H1 (cell line): ENCODE measurements around the gene TAS2R31. TPM values are rescaled to one million over a fixed set of nuclear protein-coding genes. Genes with fewer than 3 reads are reported as not detected.

ENCODE experiments used
- CTCF ChIA-PET: fragments of 300-600 bp; sonication (Branson Sonifier 250); formaldehyde crosslinking; loops from one replicate; lab custom pipeline; 2021; ENCODE audit not compliant: partially characterized antibody; lab: Charles Lee
- POLR2A ChIA-PET: fragments of 300-600 bp; sonication (Branson Sonifier 250); formaldehyde crosslinking; loops from one replicate; lab custom pipeline; 2021; ENCODE audit warnings: inconsistent platforms; ENCODE audit not compliant: partially characterized antibody; lab: Charles Lee
- DNase-seq, 2 experiments: peaks; one replicate each; pipeline versions ENCODE4 v3.0.0 to v3.0.0-alpha.2; 2010 to 2022; ENCODE audit warnings: low spot score in 2 of 2, low read depth in 1 of 2, mixed read lengths in 1 of 2
- FAIRE-seq: peaks from 2 replicates; lab custom pipeline; 2011; peaks lifted over from hg19 to GRCh38; lab: Jason Lieb, UNC
- H2AFZ ChIP-seq: 2 replicates; pipeline ENCODE4 v1.8.1; 2012; ENCODE audit warnings: low read length, inconsistent platforms
- H2AK5ac ChIP-seq: 2 replicates; pipeline ENCODE4 v1.6.1; 2013; ENCODE audit warnings: low read depth, low read length
- H2BK120ac ChIP-seq: replicated peaks from 2 replicates; pipeline ENCODE3; 2013; ENCODE audit warnings: low read depth, low read length, inconsistent platforms
- H2BK12ac ChIP-seq: 2 replicates; pipeline ENCODE4 v1.6.1; 2013; ENCODE audit warnings: low read depth, low read length
- H2BK15ac ChIP-seq: 2 replicates; pipeline ENCODE4 v1.6.1; 2013; ENCODE audit warnings: low read length
- H2BK20ac ChIP-seq: 2 replicates; pipeline ENCODE4 v1.6.1; 2013; ENCODE audit warnings: low read length
- H2BK5ac ChIP-seq: 2 replicates; pipeline ENCODE4 v1.6.1; 2013; ENCODE audit warnings: low read depth, low read length
- H3K14ac ChIP-seq: 2 replicates; pipeline ENCODE4 v1.6.1; 2013; ENCODE audit warnings: inconsistent platforms; ENCODE audit not compliant: insufficient read length
- H3K18ac ChIP-seq: 2 replicates; pipeline ENCODE4 v1.6.1; 2013; ENCODE audit warnings: low read length; ENCODE audit errors: extremely low read depth
- H3K23ac ChIP-seq: 2 replicates; pipeline ENCODE4 v1.6.1; 2013; ENCODE audit warnings: inconsistent platforms; ENCODE audit not compliant: insufficient read length
- H3K23me2 ChIP-seq: 2 replicates; pipeline ENCODE4 v1.6.1; 2013; ENCODE audit warnings: low read depth, low read length
- H3K27ac ChIP-seq: 2 replicates; pipeline ENCODE4 v1.6.1; 2011; ENCODE audit warnings: low read depth, low read length, inconsistent platforms
- H3K27me3 ChIP-seq, 4 experiments: replicated peaks in 1 of 4; 1 replicate in 1 of 4; 2 replicates in 3 of 4; pipeline versions ENCODE4 v1.6.1 to v1.8.1; 2011 to 2013; ENCODE audit warnings: low read length in 3 of 4, mild to moderate bottlenecking in 3 of 4, inconsistent platforms in 2 of 4, mixed read lengths in 2 of 4, moderate library complexity in 1 of 4; ENCODE audit not compliant: control insufficient read depth in 3 of 4, insufficient read depth in 3 of 4; ENCODE audit errors: extremely low read depth in 1 of 4
- H3K36me3 ChIP-seq, 4 experiments: 2 replicates each; pipeline versions ENCODE4 v1.6.1 to v1.8.1; 2011 to 2013; ENCODE audit warnings: mild to moderate bottlenecking in 4 of 4, low read length in 3 of 4, moderate library complexity in 2 of 4, control low read depth in 1 of 4, inconsistent platforms in 1 of 4; ENCODE audit not compliant: insufficient read depth in 4 of 4, control insufficient read depth in 2 of 4
- H3K4ac ChIP-seq: replicated peaks from 2 replicates; pipeline ENCODE3; 2013; ENCODE audit warnings: low read length, low read depth, mixed read lengths, inconsistent platforms; ENCODE audit not compliant: insufficient read length
- H3K4me1 ChIP-seq, 4 experiments: replicated peaks in 1 of 4; 1 replicate in 1 of 4; 2 replicates in 3 of 4; pipeline versions ENCODE4 v1.6.1 to v1.8.1; 2011 to 2013; ENCODE audit warnings: low read length in 3 of 4, inconsistent platforms in 2 of 4, mixed read lengths in 1 of 4; ENCODE audit not compliant: insufficient read depth in 4 of 4, control insufficient read depth in 3 of 4
- H3K4me2 ChIP-seq, 2 experiments: 2 replicates each; pipeline versions ENCODE4 v1.6.1 to v1.8.1; 2011 to 2013; ENCODE audit warnings: low read depth in 2 of 2, low read length in 2 of 2, control low read depth in 1 of 2, inconsistent platforms in 1 of 2, mild to moderate bottlenecking in 1 of 2; ENCODE audit not compliant: insufficient read depth in 1 of 2
- H3K4me3 ChIP-seq, 4 experiments: fragments of 200-600, 300-600 bp in 1 of 4; sonication (generic), shearing (Covaris generic), sonication (Bioruptor Twin) in 1 of 4; 2 replicates each; pipeline versions ENCODE4 v1.5.1 to v1.8.1; 2011 to 2016; ENCODE audit warnings: low read length in 4 of 4, low read depth in 3 of 4, control low read depth in 2 of 4, inconsistent platforms in 2 of 4, mild to moderate bottlenecking in 2 of 4, mixed read lengths in 1 of 4, moderate library complexity in 1 of 4; ENCODE audit not compliant: insufficient read depth in 2 of 4; ENCODE audit errors: extremely low read depth in 1 of 4
- H3K56ac ChIP-seq: replicated peaks from 2 replicates; pipeline ENCODE3; 2013; ENCODE audit warnings: low read depth, mild to moderate bottlenecking, mixed read lengths, low read length, inconsistent platforms; ENCODE audit not compliant: insufficient read length
- H3K79me1 ChIP-seq: 2 replicates; pipeline ENCODE4 v1.6.1; 2013; ENCODE audit warnings: low read depth, low read length, control low read depth
- H3K79me2 ChIP-seq, 2 experiments: 2 replicates each; pipeline versions ENCODE4 v1.6.1 to v1.8.1; 2012 to 2013; ENCODE audit warnings: low read length in 2 of 2, mild to moderate bottlenecking in 2 of 2, inconsistent platforms in 1 of 2; ENCODE audit not compliant: insufficient read depth in 2 of 2, control insufficient read depth in 1 of 2
- H3K9ac ChIP-seq, 4 experiments: replicated peaks in 1 of 4; 1 replicate in 1 of 4; 2 replicates in 3 of 4; pipeline versions ENCODE4 v1.6.1 to v1.8.1; 2011 to 2013; ENCODE audit warnings: low read depth in 3 of 4, low read length in 3 of 4, control low read depth in 2 of 4, mild to moderate bottlenecking in 2 of 4, moderate library complexity in 2 of 4, inconsistent platforms in 1 of 4; ENCODE audit errors: extremely low read depth in 1 of 4
- H3K9me3 ChIP-seq, 2 experiments: 2 replicates each; pipeline versions ENCODE4 v1.6.1 to v1.8.1; 2012 to 2013; ENCODE audit warnings: mild to moderate bottlenecking in 2 of 2, moderate library complexity in 2 of 2, control low read depth in 1 of 2, inconsistent platforms in 1 of 2, low read depth in 1 of 2, low read length in 1 of 2, mixed read lengths in 1 of 2; ENCODE audit not compliant: insufficient read depth in 2 of 2
- H4K20me1 ChIP-seq, 2 experiments: replicated peaks in 1 of 2; 2 replicates each; pipeline versions ENCODE3 to v1.8.1; 2011 to 2013; ENCODE audit warnings: inconsistent platforms in 2 of 2, low read length in 2 of 2, mild to moderate bottlenecking in 1 of 2; ENCODE audit not compliant: insufficient read depth in 2 of 2, control insufficient read depth in 1 of 2
- H4K5ac ChIP-seq: 2 replicates; pipeline ENCODE4 v1.6.1; 2013; ENCODE audit warnings: low read length, low read depth, mixed read lengths, inconsistent platforms; ENCODE audit not compliant: insufficient read length
- H4K8ac ChIP-seq: 2 replicates; pipeline ENCODE4 v1.8.0; 2013; ENCODE audit warnings: mild to moderate bottlenecking, moderate library complexity, low read length, inconsistent platforms; ENCODE audit not compliant: insufficient read depth; ENCODE audit errors: extremely low read depth
- H4K91ac ChIP-seq: replicated peaks from 2 replicates; pipeline ENCODE3; 2013; ENCODE audit warnings: low read length, mixed read lengths, inconsistent platforms; ENCODE audit not compliant: insufficient read length
- ATF3 ChIP-seq: IDR thresholded peaks from 2 replicates; pipeline ENCODE4 v1.6.1; 2011; ENCODE audit warnings: low read depth, mild to moderate bottlenecking, low read length; ENCODE audit not compliant: insufficient read depth
- BACH1 ChIP-seq: IDR thresholded peaks from 2 replicates; pipeline ENCODE4 v1.6.1; 2012; ENCODE audit warnings: low read length, improper control_type of control experiment
- BCL11A ChIP-seq, 2 experiments: IDR thresholded peaks; one replicate each; pipeline ENCODE4 v1.6.1; 2011; ENCODE audit warnings: low read depth in 2 of 2, low read length in 2 of 2, mild to moderate bottlenecking in 2 of 2
- CHD1 ChIP-seq: IDR thresholded peaks from 2 replicates; pipeline ENCODE4 v1.6.1; 2012; ENCODE audit warnings: low read depth, low read length, improper control_type of control experiment
- CHD2 ChIP-seq: IDR thresholded peaks from 2 replicates; pipeline ENCODE4 v1.6.1; 2012; ENCODE audit warnings: low read length, improper control_type of control experiment
- JUN ChIP-seq: IDR thresholded peaks from 2 replicates; pipeline ENCODE4 v1.6.1; 2011; ENCODE audit warnings: low read depth, mild to moderate bottlenecking, improper control_type of control experiment, low read length
- JUND ChIP-seq: IDR thresholded peaks from 2 replicates; pipeline ENCODE4 v1.6.1; 2011; ENCODE audit warnings: mild to moderate bottlenecking, improper control_type of control experiment, low read length
- KDM4A ChIP-seq: IDR thresholded peaks from one replicate; pipeline ENCODE4 v1.7.1; 2012; ENCODE audit warnings: low read depth, mild to moderate bottlenecking, moderate library complexity, low read length, inconsistent platforms; ENCODE audit not compliant: severe bottlenecking
- POLR2A ChIP-seq, 2 experiments: IDR thresholded peaks; 1 replicate in 1 of 2; 2 replicates in 1 of 2; pipeline ENCODE4 v1.6.1; 2011; ENCODE audit warnings: low read depth in 2 of 2, low read length in 2 of 2, mild to moderate bottlenecking in 2 of 2; ENCODE audit errors: control extremely low read depth in 1 of 2
- RAD21 ChIP-seq, 2 experiments: IDR thresholded peaks in 1 of 2; conservative IDR thresholded peaks in 1 of 2; 2 replicates each; pipeline ENCODE4 v1.6.1; 2011; ENCODE audit warnings: low read depth in 2 of 2, low read length in 2 of 2, improper control_type of control experiment in 1 of 2, inconsistent platforms in 1 of 2, mild to moderate bottlenecking in 1 of 2, moderate library complexity in 1 of 2
- SP2 ChIP-seq: IDR thresholded peaks from 2 replicates; pipeline ENCODE4 v1.6.1; 2012; ENCODE audit warnings: mild to moderate bottlenecking, low read length, inconsistent platforms
- TAF1 ChIP-seq: IDR thresholded peaks from 2 replicates; pipeline ENCODE4 v1.6.1; 2011; ENCODE audit warnings: mild to moderate bottlenecking, low read depth, low read length
- TEAD4 ChIP-seq: IDR thresholded peaks from 2 replicates; pipeline ENCODE4 v1.6.1; 2012; ENCODE audit warnings: low read depth, low read length, inconsistent platforms, mixed read lengths
- WGBS, 2 experiments: shearing (Covaris generic) in 1 of 2; methylation state at CpG; one replicate each; pipeline versions ENCODE4 v1.1.6 to v1.1.7; 2013 to 2015; ENCODE audit warnings: low lambda C conversion rate in 2 of 2, mixed read lengths in 2 of 2, inconsistent platforms in 1 of 2, low coverage in 1 of 2, missing lambda C conversion rate in 1 of 2; ENCODE audit not compliant: insufficient replicate concordance in 2 of 2, insufficient coverage in 1 of 2, insufficient read length in 1 of 2; ENCODE audit errors: extremely low coverage in 1 of 2, missing lambda C conversion rate in 1 of 2; 5-methylcytosine and 5-hydroxymethylcytosine counted together
- polyA plus RNA-seq, 7 experiments: library from polyadenylated mRNA; depleted of rRNA in 3 of 7; stranded (reverse) in 5 of 7; unstranded in 2 of 7; fragments of >200 nt in 5 of 7; fragments of 200-250 nt in 2 of 7; gene quantifications; 1 replicate in 5 of 7; 2 replicates in 1 of 7; 4 replicates in 1 of 7; pipeline versions ENCODE4 v1.2.1 to v1.2.3, GENCODE V29; 2011 to 2013; ENCODE audit warnings: missing spikeins in 2 of 7, mixed read lengths in 2 of 7
- total RNA-seq: library from RNA; stranded (reverse); fragmentation: NEBNext Ultra II Directional; extraction: Animal tissue kit (Norgen Biotek cat#: 25700); gene quantifications from 2 replicates; pipeline ENCODE4 v1.2.1, GENCODE V29; 2021

The TAS2R31 gene
- total and polyA plus RNA-seq, 2 of the 8 experiments (the other 6 are each of a cell fraction or from before 2014, with no cell fraction given): 0.24 to 1.4 TPM

DNA sequence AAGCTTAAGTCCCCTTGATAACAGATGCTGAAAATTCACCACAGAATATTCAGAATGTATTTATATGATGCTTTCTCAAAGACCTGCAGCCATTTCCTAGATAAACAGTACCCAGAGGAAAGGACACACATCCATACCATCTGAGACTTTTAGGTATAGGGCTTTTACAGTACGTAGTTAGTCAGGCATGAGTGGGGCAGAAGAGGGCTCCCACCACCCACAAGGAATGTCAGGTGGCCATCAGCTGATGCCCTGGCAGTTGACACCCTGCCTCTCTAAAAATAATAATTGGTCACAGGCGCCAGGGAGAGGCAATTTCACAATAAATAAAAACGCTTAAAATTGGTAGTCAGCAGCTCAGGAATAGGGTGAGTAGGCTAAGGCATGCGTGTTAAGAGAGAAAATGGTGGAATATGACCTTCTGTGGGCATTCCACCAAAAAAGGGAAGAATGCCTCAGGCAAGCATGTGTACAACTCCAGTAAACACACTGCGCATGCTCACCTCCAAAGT is 38.7 kb upstream of the TAS2R31 start:
- WGBS, 2 experiments: 80% methylated on average over 5 of the region's 5 CpGs; no CpG with 5 or more reads in 1 of the 2 experiments
- H3K27ac ChIP-seq: no peak overlapping the region
- no peak for TF ChIP-seq SP2
- no peak for TF ChIP-seq KDM4A
- no peak for TF ChIP-seq CHD2
- no peak for TF ChIP-seq BCL11A (IDR thresholded peaks at IDR 0.05; ENCODE audit: low read depth in 2 of 2, low read length in 2 of 2)
- TF ChIP-seq TEAD4: no peak
- TF ChIP-seq POLR2A (IDR thresholded peaks at IDR 0.05; ENCODE audit: control extremely low read depth in 1 of 2, low read depth in 2 of 2, low read length in 2 of 2): no peak
- no peak for TF ChIP-seq BACH1
- TF ChIP-seq TAF1: no peak
- TF ChIP-seq JUND: no peak
- no peak for TF ChIP-seq RAD21 (IDR thresholded peaks at IDR 0.05 in 1 of 2, conservative IDR thresholded peaks at IDR 0.05 in 1 of 2; ENCODE audit: low read depth in 2 of 2, low read length in 2 of 2)
- no peak for TF ChIP-seq JUN
- no peak for TF ChIP-seq ATF3
- no peak for TF ChIP-seq CHD1

More for the DNA sequence above, 38.7 kb upstream of the TAS2R31 start:
- no peak overlapping the region for H3K4ac ChIP-seq
- no peak overlapping the region for H2AK5ac ChIP-seq
- H3K4me1 ChIP-seq: peaks cover 0 to 5% (median 0%) of the 10 kb centered on the region in 4 experiments; a peak in 2 of 7 replicates
- no peaks in the 10 kb centered on the region for H3K79me1 ChIP-seq
- FAIRE-seq: no peak
- H2AFZ ChIP-seq: no peak overlapping the region
- no peak overlapping the region for H3K23ac ChIP-seq
- H3K9me3 ChIP-seq: no peaks in the 10 kb centered on the region
- H3K9ac ChIP-seq: no peak overlapping the region
- no peak overlapping the region for H3K4me3 ChIP-seq
- no peak overlapping the region for H2BK20ac ChIP-seq
- CTCF ChIA-PET: no interaction called here
- no peak overlapping the region for H3K56ac ChIP-seq
- no peaks in the 10 kb centered on the region for H3K27me3 ChIP-seq
- H2BK15ac ChIP-seq: no peak overlapping the region
- no peak overlapping the region for H3K4me2 ChIP-seq
- H4K5ac ChIP-seq: no peak overlapping the region
- DNase-seq: no peak
- no peak overlapping the region for H2BK120ac ChIP-seq
- H3K18ac ChIP-seq: no peak overlapping the region
- POLR2A ChIA-PET: interaction anchor here (0.6 kb wide), 1 partner anchor 63 kb away, joined by 3 read pairs; no protein-coding TSS in a partner anchor
- no peaks in the 10 kb centered on the region for H3K36me3 ChIP-seq
- H4K20me1 ChIP-seq: peaks cover 0 to 3% of the 10 kb centered on the region in 2 experiments
- no peak overlapping the region for H3K14ac ChIP-seq
- no peaks in the 10 kb centered on the region for H3K23me2 ChIP-seq
- H3K79me2 ChIP-seq: no peaks in the 10 kb centered on the region
- H2BK12ac ChIP-seq: no peak overlapping the region
- H4K91ac ChIP-seq: no peak overlapping the region
- no peak overlapping the region for H4K8ac ChIP-seq
- no peak overlapping the region for H2BK5ac ChIP-seq
